Lung (tissue), 12 donors: Measurements from ENCODE around the gene FADS3. TPM values are rescaled to one million over a fixed set of nuclear protein-coding genes. Genes with fewer than 3 reads are reported as not detected.

Experiments used
- ATAC-seq: fragments of 200-7000 bp; cut with Tn5 transposase; one replicate; pipeline ENCODE4 v1.9.1; 2020; ENCODE audit warnings: moderate number of reproducible peaks; ENCODE audit not compliant: insufficient read depth, low FRiP score
- DNase-seq, 3 donors: peaks; one replicate each; pipeline ENCODE4 v3.0.0-alpha.2; 2013 to 2017
- H3K27ac ChIP-seq, 2 donors: one replicate each; pipeline ENCODE4 v1.5.1; 2013; ENCODE audit warnings: mild to moderate bottlenecking in 2 of 2, moderate library complexity in 2 of 2, control low read depth in 1 of 2, inconsistent platforms in 1 of 2, low read depth in 1 of 2, low read length in 1 of 2
- H3K27me3 ChIP-seq, 3 donors: one replicate each; pipeline ENCODE4 v1.5.1; 2013; ENCODE audit warnings: low read length in 2 of 3; ENCODE audit not compliant: control insufficient read depth in 3 of 3, insufficient read depth in 3 of 3
- H3K36me3 ChIP-seq, 4 donors: one replicate each; pipeline ENCODE4 v1.5.1; 2013; ENCODE audit warnings: low read length in 4 of 4, mild to moderate bottlenecking in 1 of 4, moderate library complexity in 1 of 4; ENCODE audit not compliant: control insufficient read depth in 4 of 4, insufficient read depth in 4 of 4
- H3K4me1 ChIP-seq, 5 donors: one replicate each; pipeline ENCODE4 v1.5.1; 2013; ENCODE audit warnings: low read length in 5 of 5, mild to moderate bottlenecking in 2 of 5, moderate library complexity in 1 of 5; ENCODE audit not compliant: control insufficient read depth in 5 of 5, insufficient read depth in 5 of 5
- H3K4me3 ChIP-seq: one replicate; pipeline ENCODE4 v1.5.1; 2013; ENCODE audit warnings: mild to moderate bottlenecking, control low read depth, moderate library complexity
- H3K9ac ChIP-seq, 2 donors: one replicate each; pipeline ENCODE4 v1.5.1; 2013; ENCODE audit warnings: low read length in 2 of 2, control low read depth in 1 of 2; ENCODE audit not compliant: insufficient read depth in 1 of 2
- H3K9me3 ChIP-seq, 4 donors: one replicate each; pipeline ENCODE4 v1.5.1; 2013; ENCODE audit warnings: low read length in 3 of 4, mild to moderate bottlenecking in 1 of 4, moderate library complexity in 1 of 4; ENCODE audit not compliant: control insufficient read depth in 4 of 4, insufficient read depth in 3 of 4
- CTCF ChIP-seq: IDR thresholded peaks from 2 replicates; pipeline ENCODE4 v1.5.1; 2012; ENCODE audit warnings: mild to moderate bottlenecking; ENCODE audit errors: control extremely low read depth, extremely low read depth
- WGBS, 2 donors: extraction: QIAGEN DNeasy Blood & Tissue Kit; methylation state at CpG; one replicate each; pipeline ENCODE4 v1.1.7; 2013; 5-methylcytosine and 5-hydroxymethylcytosine counted together
- polyA plus RNA-seq, 2 donors: library from polyadenylated mRNA; stranded (reverse); fragments of 200-250 nt; gene quantifications; one replicate each; pipeline ENCODE4 v1.2.1, GENCODE V29; 2013
- total RNA-seq, 2 donors: library from RNA; depleted of rRNA in 1 of 2; stranded (reverse); fragments of >200 nt in 1 of 2; gene quantifications; one replicate each; pipeline ENCODE4 v1.2.1, GENCODE V29; 2014 to 2021
- donor health status: control.
- donor health status: control.
- donor health status: Bipolar disorder and iron deficiency.
- donor health status: healthy.
- donor health status: DM: yes; HTN: yes; CAD: no.

The FADS3 gene
- total and polyA plus RNA-seq, 4 donors, result 12.3 to 64.8 (median 54.5) TPM

DNA sequence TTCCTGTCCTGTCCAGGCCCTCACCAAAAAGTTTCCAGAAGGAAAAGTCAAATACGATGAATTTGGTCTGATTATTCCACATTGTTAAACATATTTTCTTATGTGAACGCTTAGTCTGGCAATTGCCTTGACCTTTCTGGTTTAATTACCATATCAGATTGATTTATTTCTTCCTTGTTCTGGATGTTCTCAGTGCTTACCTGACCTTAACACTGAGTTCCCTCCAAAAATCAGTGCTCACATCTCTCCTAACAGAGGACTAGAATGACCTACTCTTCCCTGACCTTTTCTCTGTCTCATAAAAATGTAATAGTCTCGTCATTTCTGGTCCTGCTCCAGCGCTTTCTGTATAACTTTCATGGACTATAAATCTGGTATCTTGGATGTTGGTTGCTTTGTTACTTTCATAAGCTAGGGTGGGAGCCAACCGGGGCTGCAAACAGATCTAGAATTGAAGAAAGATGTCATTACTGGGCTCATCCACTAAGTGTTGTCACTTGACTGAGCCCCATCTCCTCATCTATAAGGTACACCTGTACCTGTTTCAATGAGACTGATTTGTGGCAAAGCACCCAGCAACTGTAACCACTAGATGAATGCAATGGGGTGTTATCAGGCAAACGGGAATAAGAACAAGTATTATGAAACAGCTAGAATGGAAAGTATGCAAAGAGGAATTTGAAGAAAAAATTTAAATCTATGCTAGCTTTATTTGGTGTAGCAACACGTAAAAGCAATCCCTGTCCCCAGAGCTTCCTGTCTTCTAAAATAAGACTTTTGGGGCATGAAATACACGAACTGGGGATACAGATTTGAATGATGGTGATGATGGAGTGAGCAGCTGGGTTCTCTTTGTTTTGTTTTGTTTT, 60.9 kb downstream of the FADS3 start:
- DNase-seq (peak in 2 of 3 donors; percentile 54 to 57), ATAC-seq (no peak)
- Histone ChIP-seq H3K9me3 (peaks cover 0 to 1% (median 0%) of the 10 kb centered on the region in 4 donors), H3K27ac (peak overlapping the region in 1 of 2 donors; percentile 18), H3K9ac (no peak overlapping the region), H3K27me3 (no peaks in the 10 kb centered on the region), H3K4me3 (no peak overlapping the region), H3K4me1 (peaks cover 0 to 33% (median 14%) of the 10 kb centered on the region in 5 donors), H3K36me3 (no peaks in the 10 kb centered on the region)
- no peak for TF ChIP-seq CTCF
- WGBS, 2 donors, result 46 to 55% methylated on average over 8 of the region's 8 CpGs

- no peak overlapping the region for H3K27ac ChIP-seq
- TF ChIP-seq CTCF, result no peak
- WGBS, 2 donors, result 84 to 91% methylated on average over 4 of the region's 4 CpGs
- H3K4me1 ChIP-seq, result peaks cover 0 to 33% (median 14%) of the 10 kb centered on the region in 5 donors
- no peaks in the 10 kb centered on the region for H3K36me3 ChIP-seq
- DNase-seq (no peak), ATAC-seq (no peak)
- no peaks in the 10 kb centered on the region for H3K27me3 ChIP-seq
- H3K9me3 ChIP-seq, result peaks cover 0 to 1% (median 0%) of the 10 kb centered on the region in 4 donors
- no peak overlapping the region for H3K9ac ChIP-seq
- no peak overlapping the region for H3K4me3 ChIP-seq
Observed at GRCh38 chr11:61829806-61830205, 61.5 kb downstream of the FADS3 start.

DNA sequence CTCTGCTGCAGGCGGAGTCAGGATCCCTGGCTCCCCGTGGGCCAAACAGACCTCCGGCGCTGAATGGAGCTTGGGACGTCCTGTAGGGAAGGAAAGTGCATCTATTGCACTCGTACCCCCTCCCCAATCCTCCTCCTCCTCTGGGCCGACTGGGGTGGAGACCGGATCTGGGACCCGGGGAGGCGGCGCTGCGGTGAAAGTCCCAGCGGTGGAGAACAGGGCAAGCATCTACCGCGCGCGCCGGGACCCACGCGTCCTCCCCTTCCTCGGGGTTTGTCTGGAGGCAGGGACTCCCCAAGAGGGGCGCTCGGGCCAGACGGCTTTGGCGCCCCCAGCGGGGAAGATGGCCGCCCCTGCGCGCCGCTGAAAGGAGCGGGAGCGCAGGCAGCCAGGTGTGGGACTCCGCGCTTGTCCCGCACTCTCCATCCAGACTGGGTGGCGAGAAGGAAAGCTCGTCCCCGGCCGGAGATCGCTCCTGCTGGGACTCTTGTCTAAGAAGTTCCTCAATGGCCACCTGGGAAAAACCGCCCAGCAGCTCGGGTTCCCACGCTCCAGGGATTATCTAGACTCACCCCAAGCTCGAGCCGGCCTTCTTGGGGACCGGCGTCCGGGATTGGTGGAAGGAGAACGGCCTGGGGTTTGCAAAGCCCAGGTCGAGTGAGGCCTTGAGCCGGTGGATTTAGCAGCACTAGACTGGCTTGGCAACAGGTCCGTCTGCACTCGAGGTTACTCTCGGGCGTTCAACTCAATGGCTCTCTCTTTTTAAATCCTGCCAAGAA, 62.5 kb downstream of the FADS3 start:
- Histone ChIP-seq H3K4me1 (peaks cover 0 to 28% (median 10%) of the 10 kb centered on the region in 5 donors), H3K9me3 (peaks cover 0 to 1% (median 0%) of the 10 kb centered on the region in 4 donors), H3K4me3 (peak overlapping the region; percentile 54), H3K36me3 (no peaks in the 10 kb centered on the region), H3K9ac (peak overlapping the region in 1 of 2 donors; percentile 61), H3K27ac (peak overlapping the region; percentile 27 to 87), H3K27me3 (no peaks in the 10 kb centered on the region)
- 1% methylated on average over 50 to 55 of the region's 55 CpGs for WGBS, 2 donors
- ATAC-seq (no peak), DNase-seq (peak; percentile 50 to 67 (median 52))
- peak; percentile 25 for TF ChIP-seq CTCF
